CD4-positive, alpha-beta T cell (primary cell): ENCODE data around the gene MEAK7. TPM values are rescaled to one million over a fixed set of nuclear protein-coding genes. Genes with fewer than 3 reads are reported as not detected.
A peak's percentile ranks its signal among the peaks of the same experiment; 100 is the strongest.

ENCODE experiments used
- ATAC-seq: fragments of 200-7000 bp; cut with Tn5 transposase; one replicate; pipeline ENCODE4 v1.10.0; 2022; ENCODE audit warnings: mild to moderate bottlenecking; ENCODE audit not compliant: poor library complexity
- CTCF ChIA-PET: fragments of 350-600 bp; sonication (Branson Sonifier 250); formaldehyde crosslinking; loops from one replicate; lab custom pipeline; 2021; ENCODE audit warnings: antibody characterized with exemption, inconsistent platforms; lab: Charles Lee
- POLR2A ChIA-PET: fragments of 350-600 bp; sonication (Branson Sonifier 250); formaldehyde crosslinking; loops from one replicate; lab custom pipeline; 2021; ENCODE audit warnings: antibody characterized with exemption, inconsistent platforms; lab: Charles Lee
- DNase-seq, 14 experiments: peaks; one replicate each; pipeline ENCODE4 v3.0.0-alpha.2; 2013 to 2020; ENCODE audit warnings: mixed read lengths in 2 of 14
- H3K27ac ChIP-seq, 2 donors: one replicate each; pipeline versions ENCODE4 v1.5.1 to v1.7.0; 2013; ENCODE audit warnings: low read length in 2 of 2, low read depth in 1 of 2, mild to moderate bottlenecking in 1 of 2
- H3K27me3 ChIP-seq, 2 experiments: 1 replicate in 1 of 2; 2 replicates in 1 of 2; pipeline versions ENCODE4 v1.6.1 to v1.7.0; 2013; ENCODE audit warnings: low read length in 2 of 2, control low read depth in 1 of 2, mild to moderate bottlenecking in 1 of 2, moderate library complexity in 1 of 2; ENCODE audit not compliant: insufficient read depth in 2 of 2, control insufficient read depth in 1 of 2
- H3K36me3 ChIP-seq: one replicate; pipeline ENCODE4 v1.6.1; 2013; ENCODE audit warnings: low read length, control low read depth; ENCODE audit not compliant: insufficient read depth
- H3K4me1 ChIP-seq: one replicate; pipeline ENCODE4 v1.6.1; 2013; ENCODE audit warnings: low read length, control low read depth; ENCODE audit not compliant: insufficient read depth
- H3K4me3 ChIP-seq: one replicate; pipeline ENCODE4 v1.5.1; 2013; ENCODE audit warnings: mild to moderate bottlenecking, low read length, moderate library complexity
- H3K9me3 ChIP-seq, 2 experiments: 1 replicate in 1 of 2; 2 replicates in 1 of 2; pipeline versions ENCODE4 v1.6.1 to v1.7.0; 2013; ENCODE audit warnings: low read length in 2 of 2, mild to moderate bottlenecking in 2 of 2, control low read depth in 1 of 2, moderate library complexity in 1 of 2; ENCODE audit not compliant: control insufficient read depth in 1 of 2, insufficient read depth in 1 of 2
- H3K27ac Mint-ChIP-seq: one replicate; pipeline ENCODE4 v1.8.0; 2020; ENCODE audit warnings: mixed read lengths
- H3K27me3 Mint-ChIP-seq: one replicate; pipeline ENCODE4 v1.8.0; 2021; ENCODE audit warnings: mixed read lengths
- H3K36me3 Mint-ChIP-seq: one replicate; pipeline ENCODE4 v1.8.0; 2021; ENCODE audit warnings: low read depth, mixed read lengths
- H3K4me1 Mint-ChIP-seq: one replicate; pipeline ENCODE4 v1.8.0; 2021; ENCODE audit warnings: low read depth, mixed read lengths
- H3K4me3 Mint-ChIP-seq: one replicate; pipeline ENCODE4 v1.8.0; 2020; ENCODE audit warnings: mild to moderate bottlenecking, mixed read lengths
- H3K9me3 Mint-ChIP-seq: one replicate; pipeline ENCODE4 v1.8.0; 2020; ENCODE audit warnings: mixed read lengths
- CTCF ChIP-seq: fragments of 200-600 bp; IDR thresholded peaks from one replicate; pipeline ENCODE4 v1.8.0; 2022; ENCODE audit warnings: antibody characterized with exemption, mild to moderate bottlenecking
- intact Hi-C, 2 experiments: fragments of 100-400 bp; cut with DNase I in 1 of 2; cut with micrococcal nuclease in 1 of 2; formaldehyde crosslinking; loops; one replicate each; pipeline versions ENCODE4 v1.15.1 to v1.9.0; 2023 to 2025; cut with DNase I, micrococcal nuclease
- total RNA-seq, 174 experiments: library from RNA in 2 of 174; stranded (reverse) in 2 of 174; gene quantifications; one replicate each; pipeline ENCODE4 v1.2.3 and lab custom pipeline; 2021 to 2026

Gene MEAK7
- total RNA-seq, 2 experiments from 2014 or later, result 1.9 to 3.7 TPM

GRCh38 chr16:84544031-84544773, 39.7 kb upstream of the MEAK7 start:
- Histone ChIP-seq H3K4me1 (peaks cover 27% of the 10 kb centered on the region), H3K36me3 (no peaks in the 10 kb centered on the region), H3K4me3 (no peak overlapping the region), H3K9me3 (peaks cover 0 to 4% of the 10 kb centered on the region in 2 experiments), H3K27ac (no peak overlapping the region), H3K27me3 (no peaks in the 10 kb centered on the region)
- H3K27me3 Mint-ChIP-seq, result no peaks in the 10 kb centered on the region
- intact Hi-C loops, result loop anchor here in 1 of 2 experiments (1.0 kb wide), 1 partner anchor 12 kb away; no protein-coding TSS in a partner anchor
- peak in 9 of 14 experiments; percentile 20 to 66 (median 34) for DNase-seq
- peaks cover 12% of the 10 kb centered on the region for H3K4me1 Mint-ChIP-seq
- H3K9me3 Mint-ChIP-seq, result no peaks in the 10 kb centered on the region
- no peak for TF ChIP-seq CTCF
- no peak for ATAC-seq
- H3K36me3 Mint-ChIP-seq, result no peaks in the 10 kb centered on the region
- ChIA-PET POLR2A (no interaction called here), CTCF (no interaction called here)
- no peak overlapping the region for H3K27ac Mint-ChIP-seq
- no peak overlapping the region for H3K4me3 Mint-ChIP-seq

- no peak for TF ChIP-seq CTCF
- H3K4me1 Mint-ChIP-seq, result peaks cover 7% of the 10 kb centered on the region
- H3K27ac ChIP-seq, result no peak overlapping the region
- no peak overlapping the region for H3K4me3 Mint-ChIP-seq
- H3K36me3 Mint-ChIP-seq, result no peaks in the 10 kb centered on the region
- H3K27me3 ChIP-seq, result no peaks in the 10 kb centered on the region
- ATAC-seq (no peak), DNase-seq (no peak)
- no peak overlapping the region for H3K27ac Mint-ChIP-seq
- H3K9me3 Mint-ChIP-seq, result no peaks in the 10 kb centered on the region
- H3K36me3 ChIP-seq, result no peaks in the 10 kb centered on the region
- ChIA-PET CTCF (interaction anchor here (0.8 kb wide), 1 partner anchor 11 kb away, joined by 4 read pairs; no protein-coding TSS in a partner anchor), POLR2A (no interaction called here)
- intact Hi-C loops, result no loop called here
- H3K27me3 Mint-ChIP-seq, result no peaks in the 10 kb centered on the region
- peaks cover 0 to 4% of the 10 kb centered on the region in 2 experiments for H3K9me3 ChIP-seq
- peaks cover 18% of the 10 kb centered on the region for H3K4me1 ChIP-seq
- H3K4me3 ChIP-seq, result no peak overlapping the region
These were observed 38.8 kb upstream of the MEAK7 start for GRCh38 chr16:84543253-84543652.

GRCh38 chr16:84541999-84542817, 37.7 kb upstream of the MEAK7 start:
- no peaks in the 10 kb centered on the region for H3K36me3 ChIP-seq
- H3K27me3 Mint-ChIP-seq, result no peaks in the 10 kb centered on the region
- CTCF ChIA-PET, result interaction anchor here (0.8 kb wide), 1 partner anchor 12 kb away, joined by 4 read pairs; no protein-coding TSS in a partner anchor
- TF ChIP-seq CTCF, result no peak
- H3K9me3 Mint-ChIP-seq, result no peaks in the 10 kb centered on the region
- no peaks in the 10 kb centered on the region for H3K36me3 Mint-ChIP-seq
- H3K9me3 ChIP-seq, result peaks cover 0 to 4% of the 10 kb centered on the region in 2 experiments
- peaks cover 15% of the 10 kb centered on the region for H3K4me1 ChIP-seq
- H3K4me1 Mint-ChIP-seq, result peaks cover 7% of the 10 kb centered on the region
- DNase-seq (no peak), ATAC-seq (no peak)
- H3K4me3 ChIP-seq, result no peak overlapping the region
- H3K4me3 Mint-ChIP-seq, result no peak overlapping the region
- H3K27me3 ChIP-seq, result no peaks in the 10 kb centered on the region
- POLR2A ChIA-PET, result interaction anchor here (0.5 kb wide), 1 partner anchor 82 kb away, joined by 3 read pairs; no protein-coding TSS in a partner anchor
- H3K27ac Mint-ChIP-seq, result no peak overlapping the region
- intact Hi-C loops, result no loop called here
- H3K27ac ChIP-seq, result no peak overlapping the region
